ENCODE measurements around the gene ACTR2.
A peak's percentile ranks its signal among the peaks of the same experiment; 100 is the strongest.
"Not testable (repeated sequence)": the region's sequence is repeated elsewhere in the genome, so short reads cannot be mapped to it uniquely, and the experiment has no call there.

ACTR2 gene

DNA sequence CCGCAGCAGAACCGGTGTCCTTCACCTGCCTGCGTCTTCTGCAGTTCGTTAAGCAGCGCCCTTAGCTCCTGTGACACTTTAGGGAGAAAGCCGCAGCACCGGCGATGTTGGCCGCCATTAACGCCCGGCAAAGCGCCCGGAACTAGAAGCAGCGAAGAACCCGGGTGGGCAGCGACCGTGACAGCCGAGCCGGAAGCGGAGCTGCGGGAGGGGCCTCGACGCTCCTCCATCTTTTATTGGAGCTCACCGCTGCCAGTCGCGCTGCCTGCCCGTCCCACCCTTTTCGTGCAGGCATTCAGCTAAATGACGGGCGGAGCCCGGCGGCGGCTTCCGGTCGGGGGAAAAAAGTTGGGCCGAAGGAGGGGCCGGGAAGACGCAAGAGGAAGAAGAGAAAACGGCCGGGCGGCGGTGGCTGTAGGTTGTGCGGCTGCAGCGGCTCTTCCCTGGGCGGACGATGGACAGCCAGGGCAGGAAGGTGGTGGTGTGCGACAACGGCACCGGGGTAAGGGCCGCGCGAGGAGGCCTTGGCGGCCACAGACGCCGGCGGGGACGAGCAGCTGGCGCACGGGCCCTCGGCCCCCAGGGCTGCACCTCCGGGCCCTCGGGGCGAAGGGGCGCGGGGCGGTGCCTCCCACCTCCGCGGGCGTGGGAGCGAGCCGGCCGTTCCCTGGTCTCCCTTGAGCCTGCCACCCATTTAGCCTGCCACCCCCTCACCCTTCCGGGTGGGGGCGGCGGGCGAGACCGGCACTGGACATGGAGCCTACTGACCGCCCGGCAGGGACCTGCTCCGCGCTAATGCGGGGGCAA is at the start of gene ACTR2:
ACTR2 (plus strand) TSS at position 376 of the 807 bp plus-strand sequence; CDS start at position 455, 79 bp downstream.
- DNase-seq = peak; percentile 84 to 96

GRCh38 chr2:65182570-65182969 is 45.1 kb upstream of the ACTR2 start:
- DNase-seq = no peak

DNA sequence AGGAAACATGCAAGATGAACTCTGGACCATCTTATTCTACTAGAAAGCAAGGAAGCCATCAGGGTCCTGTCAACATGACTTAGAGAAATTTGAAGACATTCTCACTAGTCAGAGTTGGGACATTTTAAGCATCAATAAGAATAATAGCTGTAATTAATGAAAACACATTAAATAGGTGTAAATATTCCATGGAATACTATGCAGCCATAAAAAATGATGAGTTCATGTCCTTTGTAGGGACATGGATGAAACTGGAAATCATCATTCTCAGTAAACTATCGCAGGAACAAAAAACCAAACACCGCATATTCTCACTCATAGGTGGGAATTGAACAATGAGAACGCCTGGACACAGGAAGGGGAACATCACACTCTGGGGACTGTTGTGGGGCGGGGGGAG is 44.2 kb upstream of the ACTR2 start:
- DNase-seq = not testable (repeated sequence)

- DNase-seq = no peak
Measured at GRCh38 chr2:65185012-65185411, 42.6 kb upstream of the ACTR2 start.

- no peak for DNase-seq
Measured at GRCh38 chr2:65186093-65186868, 41.4 kb upstream of the ACTR2 start.

GRCh38 chr2:65186872-65187851 is 40.5 kb upstream of the ACTR2 start:
- DNase-seq = peak in 1 of 2 experiments; percentile 41

GRCh38 chr2:65193446-65193845 is 34.2 kb upstream of the ACTR2 start:
- no peak for DNase-seq

DNA sequence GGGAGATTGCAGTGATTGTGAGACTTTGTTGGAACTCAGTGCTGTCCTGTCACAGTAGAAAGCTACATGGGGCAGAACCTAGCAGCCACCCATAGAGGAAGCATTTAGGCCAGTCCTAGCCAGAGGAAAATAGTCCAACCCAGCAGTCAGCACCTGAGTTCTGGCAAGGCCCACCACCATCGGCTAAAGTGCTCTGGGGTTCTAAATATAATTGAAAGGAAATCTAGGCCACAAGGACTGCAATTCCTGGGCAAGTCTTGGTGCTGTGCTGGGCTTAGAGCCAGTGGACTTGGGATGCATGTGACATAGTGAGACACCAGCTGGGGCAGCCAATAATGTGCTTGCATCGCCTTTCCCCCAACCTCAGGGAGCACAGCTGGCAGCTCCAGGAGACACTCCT is 28.9 kb upstream of the ACTR2 start:
- DNase-seq = no peak

DNA sequence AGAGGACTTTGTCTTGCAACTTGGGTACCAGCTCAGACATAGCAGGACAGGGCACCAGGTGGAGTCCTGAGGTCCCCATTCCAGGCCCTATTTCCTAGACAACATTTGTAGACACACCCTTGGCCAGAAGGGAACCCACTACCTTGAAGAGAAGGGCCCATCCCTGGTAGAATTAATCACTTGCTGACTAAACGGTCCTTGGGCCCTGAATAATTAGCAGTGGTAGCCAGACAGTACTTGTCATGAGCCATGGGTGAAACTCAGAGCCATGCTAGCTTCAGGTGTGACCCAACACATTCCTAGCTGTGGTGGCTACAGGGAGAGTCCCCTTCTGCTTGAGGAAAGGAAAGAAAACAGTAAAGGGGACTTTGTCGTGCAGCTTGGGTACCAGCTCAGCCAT is 28.5 kb upstream of the ACTR2 start:
- DNase-seq = no peak

DNA sequence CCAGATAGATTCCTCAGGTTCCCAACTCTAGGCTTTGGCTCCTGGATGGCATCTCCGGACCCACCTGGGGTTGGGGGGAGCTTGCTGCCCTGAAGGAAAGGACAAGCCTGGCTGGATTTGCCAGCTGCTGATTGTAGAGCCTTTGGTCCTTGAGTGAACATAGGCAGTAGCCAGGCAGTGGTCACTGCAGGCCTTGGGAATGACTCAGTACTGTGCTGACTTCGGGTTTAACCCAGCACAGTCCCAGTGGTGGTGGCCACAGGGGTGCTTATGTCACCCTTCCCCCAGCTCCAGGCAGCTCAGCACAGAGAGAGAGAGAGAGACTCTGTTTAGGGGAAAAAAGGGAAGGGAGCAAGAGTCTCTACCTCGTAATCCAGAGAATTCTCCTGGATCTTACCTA is 27.7 kb upstream of the ACTR2 start:
- no peak for DNase-seq

- no peak for DNase-seq
Measured at GRCh38 chr2:65204461-65205210, 23.0 kb upstream of the ACTR2 start.

GRCh38 chr2:65212115-65212514 is 15.5 kb upstream of the ACTR2 start:
- DNase-seq = no peak

DNA sequence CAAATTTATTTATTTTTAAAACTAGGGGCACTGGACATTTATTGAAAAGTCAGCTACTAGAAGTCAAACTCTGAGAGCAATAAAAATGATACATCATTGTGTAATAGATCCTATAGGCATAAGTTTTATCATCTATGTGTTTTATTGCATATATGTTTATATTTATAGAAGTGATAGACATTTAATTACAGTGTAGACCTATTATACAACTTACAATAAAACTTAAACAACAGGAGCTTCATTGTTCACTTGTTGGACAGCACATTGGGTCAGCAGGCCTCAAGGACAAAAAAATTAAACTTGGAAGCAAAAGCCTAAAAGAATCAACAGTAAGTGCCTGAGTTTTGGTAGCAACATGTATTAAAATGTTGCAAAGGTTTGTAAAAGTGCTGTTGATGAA is 15.0 kb upstream of the ACTR2 start:
- DNase-seq = no peak

GRCh38 chr2:65213035-65213434 is 14.6 kb upstream of the ACTR2 start:
- DNase-seq = no peak

DNA sequence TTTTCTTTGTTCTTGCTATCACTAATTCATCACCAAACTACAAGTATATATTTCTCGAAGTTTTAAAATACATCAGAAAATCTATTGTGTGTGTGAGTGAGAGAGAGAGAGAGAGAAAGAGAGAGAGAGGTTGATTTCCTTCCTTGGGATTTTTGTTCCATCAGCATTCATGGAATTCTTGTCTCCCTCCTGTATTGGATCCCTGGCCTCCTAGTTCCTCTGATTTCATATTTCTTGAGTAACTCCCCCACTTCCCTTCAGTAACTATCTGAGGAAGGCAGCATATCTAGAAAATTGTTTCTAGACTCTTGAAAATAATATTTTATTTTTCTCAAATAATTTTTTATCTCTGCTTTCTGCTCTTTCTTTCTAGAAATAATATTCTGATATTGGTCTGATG is 13.3 kb upstream of the ACTR2 start:
- DNase-seq = no peak

- no peak for DNase-seq
Measured at GRCh38 chr2:65214843-65215242, 12.8 kb upstream of the ACTR2 start.

- no peak for DNase-seq
Measured at GRCh38 chr2:65215946-65216345, 11.7 kb upstream of the ACTR2 start.

- no peak for DNase-seq
Measured at GRCh38 chr2:65220432-65221131, 7.0 kb upstream of the ACTR2 start.

DNA sequence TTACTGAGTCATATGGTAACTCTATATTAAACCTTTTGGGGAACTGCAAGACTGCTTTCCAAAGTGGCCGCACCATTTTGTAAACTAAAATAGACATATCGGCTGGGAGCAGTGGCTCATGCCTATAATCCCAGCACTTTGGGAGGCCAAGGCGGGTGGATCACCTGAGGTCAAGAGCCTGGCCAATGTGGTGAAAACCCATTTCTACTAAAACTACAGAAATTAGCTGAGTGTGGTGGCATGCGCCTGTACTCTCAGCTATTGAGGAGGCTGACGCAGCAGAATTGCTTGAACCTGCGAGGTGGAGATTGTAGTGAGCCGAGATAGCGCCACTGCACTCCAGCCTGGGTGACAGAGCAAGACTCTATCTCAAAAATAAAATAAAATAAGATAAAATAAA is 6.4 kb upstream of the ACTR2 start:
- DNase-seq = not testable (repeated sequence)

DNA sequence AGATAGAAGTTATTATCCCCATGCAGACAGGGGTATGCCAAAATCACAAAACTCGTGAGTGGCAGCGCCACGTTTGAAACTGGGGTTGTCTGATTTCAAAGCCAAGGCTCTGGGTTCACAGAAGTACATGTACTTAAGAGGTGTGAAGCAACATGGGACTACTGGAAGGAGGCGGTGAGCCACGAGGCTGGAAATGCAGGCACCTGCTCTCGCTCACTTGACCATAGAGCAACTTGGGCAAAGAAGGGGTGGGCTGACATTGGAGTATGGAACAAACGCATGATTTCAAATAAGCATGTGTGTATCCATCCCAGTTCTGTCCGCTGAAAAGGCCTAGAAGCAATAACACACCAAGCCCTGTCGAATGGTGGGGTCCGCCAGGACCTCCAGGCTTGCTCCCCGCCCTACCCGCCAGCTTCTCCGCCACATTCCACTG is 593 bp upstream of the ACTR2 start:
- peak in 1 of 2 experiments; percentile 40 for DNase-seq

- DNase-seq = peak; percentile 47 to 71
Measured at GRCh38 chr2:65228263-65228750, 676 bp downstream of the ACTR2 start.
